ENCODE measurements around the gene TBC1D21.

TBC1D21 gene, protein sequence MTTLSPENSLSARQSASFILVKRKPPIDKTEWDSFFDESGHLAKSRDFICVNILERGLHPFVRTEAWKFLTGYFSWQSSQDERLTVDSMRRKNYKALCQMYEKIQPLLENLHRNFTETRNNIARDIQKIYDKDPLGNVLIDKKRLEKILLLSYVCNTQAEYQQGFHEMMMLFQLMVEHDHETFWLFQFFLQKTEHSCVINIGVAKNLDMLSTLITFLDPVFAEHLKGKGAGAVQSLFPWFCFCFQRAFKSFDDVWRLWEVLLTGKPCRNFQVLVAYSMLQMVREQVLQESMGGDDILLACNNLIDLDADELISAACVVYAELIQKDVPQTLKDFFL

DNA sequence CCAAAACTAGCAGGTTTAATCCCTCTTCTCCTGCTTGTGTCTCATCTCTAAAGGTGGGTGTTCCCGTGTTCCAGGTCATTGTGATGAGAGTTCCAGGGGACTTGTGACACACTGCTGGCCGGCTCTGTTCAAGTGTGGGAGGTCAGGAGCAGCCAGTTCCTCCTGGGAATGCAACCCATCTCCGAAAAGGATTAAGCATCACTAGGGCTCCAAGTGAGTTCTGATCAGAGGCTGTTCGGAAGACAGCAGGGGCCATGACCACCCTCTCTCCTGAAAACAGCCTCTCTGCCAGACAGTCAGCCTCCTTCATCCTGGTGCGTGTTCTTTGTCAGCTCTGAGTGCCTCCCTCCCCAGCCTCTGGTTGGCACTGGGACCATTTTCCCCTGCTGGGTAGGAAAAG, at the start of gene TBC1D21:
Gene TBC1D21 (plus strand): TSS at position 109 of the 400 bp plus-strand sequence. CDS start 146 bp downstream, at position 255.
- no peak for DNase-seq

DNA sequence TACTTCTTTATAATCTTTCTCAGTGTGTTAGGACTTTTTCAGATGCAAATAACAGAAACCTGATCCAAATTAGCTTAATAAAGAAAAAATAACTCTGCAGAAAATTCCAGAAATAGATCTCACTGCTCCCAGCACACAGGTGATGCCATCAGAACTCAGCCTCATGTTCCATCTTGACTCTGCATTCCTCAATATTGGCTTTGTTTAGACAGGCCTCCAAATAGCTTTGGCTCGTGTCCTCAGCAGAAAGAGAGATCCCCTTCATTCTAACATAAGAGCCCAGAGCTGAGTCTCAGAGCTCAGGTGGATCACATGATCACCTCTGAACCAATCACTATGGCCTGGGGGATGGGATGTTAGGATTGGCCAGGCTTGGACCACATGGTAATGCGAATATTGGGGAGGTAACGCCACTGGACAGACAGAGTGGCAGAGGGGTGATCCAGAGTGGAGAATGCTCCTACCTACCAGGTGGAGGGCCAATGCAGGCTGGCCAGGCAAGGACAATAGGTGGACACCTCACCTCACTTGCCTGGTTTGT, 46.6 kb upstream of the TBC1D21 start:
- DNase-seq = no peak

DNA sequence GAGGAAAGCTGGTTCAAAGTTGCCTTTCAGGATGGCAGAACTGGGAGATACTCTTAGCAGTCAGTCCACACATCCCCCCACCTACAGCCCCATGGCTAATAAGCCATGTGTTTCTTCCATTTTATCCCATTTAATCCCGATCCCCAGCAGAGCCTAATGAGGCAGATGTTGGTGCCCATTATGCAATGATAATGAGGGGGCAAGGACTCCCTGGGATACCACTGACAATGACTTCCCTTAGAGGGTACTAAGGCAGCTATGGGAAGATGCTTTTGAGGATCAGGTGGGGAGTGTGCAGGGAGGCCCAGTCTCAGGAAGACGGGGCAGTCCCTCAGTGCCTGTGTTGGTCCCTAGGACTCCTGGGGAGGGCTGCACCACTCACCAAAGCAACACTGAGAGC, 43.8 kb upstream of the TBC1D21 start:
- no peak for DNase-seq

DNA sequence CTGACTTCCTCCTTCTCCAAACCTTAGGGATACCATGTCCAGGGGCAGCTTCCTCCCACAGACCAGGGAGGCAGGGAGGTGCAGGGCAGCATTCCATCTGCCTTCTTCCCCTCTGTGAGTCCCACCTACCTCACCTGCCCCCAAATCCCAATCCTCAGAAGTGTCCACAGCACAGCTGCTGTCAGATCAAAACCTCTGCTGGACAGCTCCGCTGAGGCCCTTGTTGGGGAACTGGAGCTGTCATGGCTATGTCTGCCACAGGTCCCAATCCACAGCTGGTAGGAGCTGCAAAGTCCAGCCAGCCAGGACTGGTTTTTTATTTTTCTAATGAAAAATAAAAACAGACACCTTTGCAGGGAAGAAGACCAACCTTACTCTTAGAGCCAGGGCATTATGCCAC, 40.7 kb upstream of the TBC1D21 start:
- no peak for DNase-seq

DNA sequence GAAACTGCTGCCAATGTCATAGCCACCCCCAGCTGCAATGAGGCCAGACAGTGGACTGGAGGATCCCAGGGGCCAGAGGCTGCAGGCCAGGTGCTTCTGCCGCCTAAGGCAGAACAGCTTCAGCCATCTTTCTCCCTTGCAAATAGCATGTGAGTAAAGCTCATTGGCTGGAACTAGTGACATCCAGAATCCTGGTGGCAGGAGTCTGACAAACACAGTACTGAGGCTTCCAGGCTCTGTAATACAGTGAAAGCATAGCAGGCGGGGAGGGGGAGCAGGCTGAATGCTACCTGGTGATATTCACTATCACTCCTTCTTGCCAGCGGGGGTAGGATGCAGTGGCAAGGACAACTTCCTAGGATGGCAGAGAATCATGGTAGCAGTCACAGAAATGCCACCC, 36.5 kb upstream of the TBC1D21 start:
- DNase-seq = no peak

DNA sequence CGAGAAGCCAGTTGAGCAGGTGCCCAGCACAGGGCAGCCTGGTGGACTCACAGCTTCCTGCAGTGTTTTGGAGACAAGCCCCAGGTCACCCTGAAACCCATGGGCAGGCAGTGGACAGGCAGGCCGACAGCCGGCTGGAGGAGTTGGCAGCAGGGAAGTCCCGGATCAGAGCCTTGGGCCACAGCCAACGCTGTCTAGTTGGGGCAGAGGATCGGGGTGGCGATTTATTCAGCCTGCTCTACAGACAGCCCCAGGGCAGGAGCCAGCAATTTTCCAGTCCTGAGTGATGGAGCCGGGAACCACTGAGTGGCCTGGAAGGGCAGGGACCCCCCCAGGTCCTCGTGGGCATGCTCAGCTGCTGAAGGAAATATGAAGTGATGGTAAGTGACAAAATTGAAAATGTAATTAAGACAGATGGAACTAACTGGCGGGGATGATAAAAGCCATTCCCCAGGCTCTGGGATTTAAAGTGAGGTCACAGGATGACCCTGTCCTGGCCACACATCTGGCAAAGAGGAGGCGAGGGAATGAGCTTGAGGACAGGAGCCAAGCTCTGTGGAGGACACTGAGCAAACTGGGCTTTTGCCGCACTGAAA, 34.4 kb upstream of the TBC1D21 start:
- peak; percentile 55 for DNase-seq

DNA sequence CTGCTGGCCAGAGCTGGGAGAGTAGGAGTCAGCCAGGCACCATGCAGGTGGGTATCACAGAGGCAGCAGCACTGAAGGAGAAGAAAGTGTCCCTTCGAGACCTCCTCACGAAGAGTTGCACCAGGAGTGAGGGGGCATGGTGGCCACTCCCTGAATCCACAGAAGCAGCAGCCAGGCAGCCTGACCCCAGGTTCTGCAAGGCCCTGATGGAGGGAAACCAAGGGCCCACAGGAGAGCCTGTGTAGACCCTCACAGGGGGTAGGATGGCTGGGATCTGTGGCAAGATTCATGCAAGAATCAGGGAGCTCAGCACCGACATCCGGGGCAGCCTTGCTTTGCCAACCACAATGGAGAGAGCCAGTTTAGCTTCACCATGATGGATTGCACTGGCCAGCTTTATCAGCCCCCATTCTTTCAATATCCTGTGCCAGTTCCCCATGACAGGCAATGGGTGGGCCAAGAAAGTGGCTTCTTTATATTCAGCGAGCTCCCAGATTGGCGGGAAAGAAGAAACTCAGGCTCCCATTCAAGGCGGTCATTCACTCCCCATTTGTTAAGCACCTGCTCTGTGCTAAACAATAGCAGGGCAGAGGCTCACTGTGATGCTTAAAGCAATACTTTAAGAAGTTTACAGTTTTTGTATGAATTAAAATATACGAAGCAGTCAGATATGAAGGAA, 33.5 kb upstream of the TBC1D21 start:
- no peak for DNase-seq

DNA sequence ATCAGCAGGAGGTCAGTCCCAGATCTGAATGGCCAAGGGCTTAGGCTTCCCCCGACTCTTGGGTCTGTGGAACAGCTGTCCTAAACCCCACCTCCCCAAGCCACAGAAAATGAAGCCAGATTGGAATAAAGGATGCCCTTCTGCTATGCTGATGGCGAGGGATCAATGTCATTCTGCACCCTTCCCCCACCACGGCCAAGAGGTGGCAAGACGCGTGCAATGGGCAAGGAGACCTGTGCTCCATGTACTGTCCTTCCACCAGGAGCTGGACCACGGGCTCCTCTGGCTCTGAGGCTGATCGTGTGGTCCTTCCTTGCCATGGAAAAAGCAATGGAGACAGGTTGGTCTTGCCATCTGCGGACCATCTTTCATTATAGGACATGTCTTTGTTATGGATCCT, 32.6 kb upstream of the TBC1D21 start:
- no peak for DNase-seq

DNA sequence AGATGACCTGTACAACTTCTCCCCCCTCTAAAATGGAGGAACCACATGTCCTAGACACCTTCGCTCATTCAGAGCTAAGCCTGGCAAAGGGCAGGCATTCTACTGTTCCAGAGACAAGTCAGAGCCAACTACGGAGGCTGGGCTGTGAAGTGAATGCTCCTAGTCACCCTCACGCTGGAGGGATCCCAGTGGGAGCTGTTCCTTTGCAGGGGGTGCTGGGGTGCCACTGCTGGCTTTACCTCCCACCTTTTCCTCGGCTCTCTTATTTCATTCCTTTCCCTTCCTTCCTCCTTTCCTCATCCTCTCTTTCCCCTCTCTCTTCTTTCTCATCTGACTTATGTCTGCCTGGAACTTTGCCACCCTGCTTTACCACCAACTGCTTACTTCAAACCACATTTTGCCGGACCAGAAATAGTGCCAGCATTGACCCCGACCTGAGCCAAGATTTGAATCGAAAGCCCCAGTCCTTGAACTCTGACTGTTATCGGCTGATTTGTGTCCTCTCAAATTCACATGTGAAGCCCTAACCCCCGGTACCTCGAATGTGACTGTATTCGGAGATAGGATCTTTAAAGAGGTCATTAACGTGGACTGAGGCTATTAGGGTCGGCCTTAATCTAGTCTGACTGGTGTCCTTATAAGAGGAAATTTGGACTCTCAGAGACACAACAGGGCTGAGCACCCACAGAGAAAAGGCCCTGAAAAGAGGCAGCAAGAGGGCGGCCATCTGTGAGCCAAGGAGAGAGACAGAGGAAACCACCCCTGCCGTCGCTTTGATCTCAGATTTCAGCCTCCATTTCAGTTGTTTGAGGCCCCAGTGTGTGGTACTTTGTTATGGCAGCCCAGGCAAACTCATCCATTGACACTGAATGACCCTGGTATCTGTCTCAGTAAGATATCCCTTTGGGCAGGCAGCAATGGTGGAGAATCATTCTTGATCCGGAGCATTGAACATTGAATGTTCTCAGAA, 31.3 kb upstream of the TBC1D21 start:
- DNase-seq = no peak

DNA sequence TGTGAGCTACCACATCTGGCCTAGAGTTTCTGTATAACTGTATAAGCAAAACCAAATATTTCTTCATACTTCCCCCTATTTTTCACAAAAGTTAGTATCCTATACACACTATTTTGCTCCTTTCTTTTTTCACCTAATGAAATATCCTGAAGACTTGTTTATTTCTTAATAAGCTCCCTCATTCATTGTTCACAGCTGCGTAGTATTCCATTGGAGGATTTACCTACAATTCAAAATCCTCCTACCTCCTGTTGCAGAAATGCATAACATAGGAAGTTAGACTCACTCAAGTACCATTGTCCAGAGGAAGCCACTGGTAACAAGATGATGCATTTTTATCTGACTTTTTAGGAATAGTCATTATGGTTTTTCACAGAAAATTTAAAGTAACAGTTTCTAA, 29.6 kb upstream of the TBC1D21 start:
- no peak for DNase-seq

DNA sequence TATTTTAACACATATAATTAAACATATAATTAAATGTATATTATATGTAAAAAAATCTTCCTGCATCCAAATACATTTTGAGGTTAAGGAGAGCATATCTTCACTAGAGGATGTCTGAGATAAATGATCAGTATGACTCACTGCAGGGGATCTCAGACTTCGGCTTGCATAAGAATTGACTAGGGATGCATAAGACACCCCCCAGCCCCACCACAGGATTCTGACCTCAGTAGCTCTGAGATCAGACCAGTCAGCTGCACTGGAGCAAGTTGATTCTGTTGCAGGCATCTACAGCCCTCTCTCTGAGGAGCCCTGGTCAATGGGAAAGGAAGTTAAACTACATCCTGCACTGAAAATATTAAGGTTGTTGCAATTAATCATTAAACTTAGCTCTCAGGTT, 29.0 kb upstream of the TBC1D21 start:
- DNase-seq = no peak

DNA sequence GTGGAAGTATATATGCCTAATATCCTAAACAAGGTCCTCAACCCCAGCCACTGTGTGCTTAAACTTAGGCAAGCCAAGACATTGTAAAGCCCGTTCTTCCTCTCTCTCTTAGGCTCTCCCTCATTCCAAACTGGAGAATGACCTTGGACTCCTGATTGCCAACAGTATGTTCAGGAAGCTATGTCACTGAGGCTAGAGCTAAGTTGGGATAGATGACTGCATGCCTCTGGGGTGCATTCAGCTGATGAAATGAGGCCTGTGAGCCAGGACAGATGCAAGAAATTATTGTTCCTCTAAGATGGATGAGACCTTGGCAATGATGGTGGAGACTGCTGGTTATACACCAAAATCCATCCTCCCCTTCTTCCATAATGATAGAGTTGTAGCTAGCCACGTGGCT, 27.9 kb upstream of the TBC1D21 start:
- DNase-seq = no peak

DNA sequence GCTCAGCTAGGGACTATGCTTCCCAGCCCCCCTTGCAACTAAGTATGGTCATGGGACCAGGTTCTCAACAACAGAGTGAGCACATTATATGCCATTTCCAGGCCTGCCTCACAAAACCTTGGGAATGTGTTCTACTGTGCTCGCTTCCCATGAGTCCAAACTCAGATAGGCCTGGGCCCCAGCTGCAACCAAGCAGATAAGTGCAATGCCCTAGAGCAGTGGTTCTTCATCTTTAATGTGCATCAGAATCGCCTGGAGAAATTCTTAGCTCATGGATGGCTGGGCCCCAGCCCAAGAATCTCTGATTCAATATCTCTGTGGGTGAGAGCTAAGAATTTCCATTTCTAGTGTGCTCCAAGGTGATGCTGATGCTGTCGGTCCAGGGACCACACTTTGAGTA, 27.5 kb upstream of the TBC1D21 start:
- DNase-seq = no peak

DNA sequence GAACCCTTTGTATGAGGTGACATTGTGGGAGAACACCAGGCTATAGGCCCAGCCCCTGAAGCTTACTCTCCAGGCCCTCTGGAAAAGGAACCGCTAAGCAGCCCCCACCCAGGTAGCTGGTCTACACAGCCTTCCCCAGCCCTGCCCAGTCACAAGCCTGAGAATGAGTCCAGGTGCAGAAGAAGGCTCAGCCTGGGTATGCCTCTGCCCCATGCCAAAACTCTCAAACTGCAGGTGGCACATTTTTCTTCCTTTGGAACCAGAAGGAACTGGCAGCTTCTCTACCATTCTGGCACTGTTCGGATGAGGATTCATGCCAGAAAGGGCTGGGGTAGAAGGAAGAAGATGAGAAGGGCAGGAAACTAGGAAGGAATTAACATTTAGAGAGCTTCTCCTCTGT, 23.7 kb upstream of the TBC1D21 start:
- no peak for DNase-seq

DNA sequence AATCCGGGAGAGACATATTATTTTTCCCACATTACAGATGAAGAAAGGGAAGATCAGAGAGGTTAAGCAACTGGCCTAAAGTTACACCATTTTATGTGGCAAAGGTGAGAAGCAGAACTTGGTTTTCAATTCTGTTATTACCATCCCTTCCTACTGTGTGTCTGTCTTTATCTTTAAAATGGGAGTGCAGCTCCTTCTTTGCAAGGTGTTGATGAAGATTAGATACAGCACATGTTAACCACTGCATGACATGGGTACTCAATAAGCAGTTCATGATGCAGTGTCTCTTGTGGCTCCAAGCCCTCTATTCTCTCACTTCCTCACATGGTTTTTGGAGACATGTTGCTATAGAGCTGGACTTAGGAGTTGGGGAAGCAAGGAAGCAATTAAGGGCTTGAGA, 23.1 kb upstream of the TBC1D21 start:
- DNase-seq = no peak

DNA sequence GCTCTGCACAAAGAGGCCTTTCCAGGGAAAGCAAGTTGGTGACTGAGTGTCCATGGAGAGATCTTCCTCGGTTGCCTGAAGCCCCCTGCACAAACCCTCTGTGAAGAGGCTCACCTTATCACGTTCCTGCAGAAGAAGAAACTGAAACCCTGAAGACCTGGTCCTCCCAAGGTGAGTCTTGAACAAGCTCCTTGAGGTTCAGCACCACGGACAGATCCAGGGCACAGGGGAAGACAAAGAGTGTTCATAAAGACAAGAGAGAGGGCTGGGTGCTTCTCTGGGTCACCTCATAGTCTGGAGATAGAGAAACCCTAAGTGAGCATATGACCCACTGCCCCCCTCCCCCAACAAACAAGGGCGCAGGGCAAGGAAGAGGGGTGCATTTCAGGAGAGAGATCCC, 21.7 kb upstream of the TBC1D21 start:
- peak; percentile 55 for DNase-seq

DNA sequence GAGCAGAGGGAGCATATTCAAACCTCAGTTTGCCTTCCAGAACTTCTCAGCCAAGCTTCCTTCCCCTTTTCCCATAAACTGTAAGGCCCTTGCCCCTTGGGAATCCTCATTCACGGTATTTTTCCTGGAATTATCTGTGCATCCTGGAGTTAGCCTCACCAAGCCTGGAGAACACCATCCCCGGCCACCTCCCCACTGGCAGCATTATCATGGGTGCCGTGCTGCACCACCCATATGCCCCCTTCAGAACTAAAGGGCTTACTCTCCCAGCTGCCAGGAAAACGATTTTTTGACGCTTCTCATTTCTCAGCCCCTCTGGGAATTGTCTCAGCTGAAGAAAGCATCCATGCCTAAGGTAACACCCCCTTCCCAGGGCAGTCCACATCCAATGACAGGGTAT, 20.9 kb upstream of the TBC1D21 start:
- DNase-seq = no peak

DNA sequence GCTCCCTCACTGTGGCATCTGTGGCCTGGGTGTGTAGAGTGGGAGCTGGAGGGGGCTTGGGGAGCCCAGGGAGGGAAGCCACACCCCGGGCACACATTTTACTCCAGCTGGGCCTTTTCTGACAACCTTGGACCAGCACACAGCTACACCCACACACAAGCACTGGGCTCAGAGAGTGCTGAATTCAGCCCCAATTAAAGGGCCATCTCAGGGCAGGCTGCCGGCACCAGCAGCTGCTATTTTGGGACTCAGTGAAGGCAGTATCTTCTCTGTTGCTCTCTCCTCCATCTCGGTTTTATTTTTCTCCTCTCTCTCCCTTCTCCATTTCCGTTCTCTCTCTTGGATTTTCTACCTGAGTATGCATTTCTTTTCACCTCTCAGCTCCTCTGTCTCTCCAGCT, 19.1 kb upstream of the TBC1D21 start:
- DNase-seq = no peak

DNA sequence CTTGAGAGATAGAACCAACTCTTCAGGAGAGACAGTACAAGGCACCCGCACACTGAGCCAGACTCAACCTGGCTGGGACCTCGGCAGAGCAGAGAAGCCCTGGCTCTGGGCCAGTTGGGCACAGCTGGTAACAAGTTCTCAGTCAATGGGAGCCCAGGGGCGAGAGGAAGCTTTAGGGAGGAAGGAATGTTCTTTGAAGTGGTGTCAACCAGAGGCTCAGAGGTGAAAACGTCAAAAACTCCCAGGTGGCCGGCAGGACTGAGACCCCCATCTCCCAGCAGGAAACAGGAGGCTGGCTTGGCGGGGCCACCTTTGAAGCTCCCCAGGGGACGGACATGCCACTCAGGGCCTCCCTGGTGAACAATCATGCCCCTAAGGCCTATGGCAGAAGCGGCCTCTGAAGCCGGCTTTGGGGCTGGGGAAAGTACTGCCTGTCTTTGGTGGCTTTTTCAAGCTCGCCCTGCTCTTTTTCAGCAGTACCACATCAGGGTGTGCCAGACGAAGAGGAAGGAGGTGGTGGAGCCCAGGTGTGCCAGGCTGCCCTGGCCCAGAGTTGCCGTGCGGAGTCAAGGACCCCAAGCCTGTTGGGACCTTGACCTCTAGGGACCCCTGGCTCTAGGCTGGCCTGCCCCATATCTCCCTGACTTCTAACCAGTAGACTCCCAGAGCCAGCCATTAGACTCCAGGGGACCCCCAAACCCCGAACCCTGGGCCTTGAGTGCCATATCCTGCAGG, 16.7 kb upstream of the TBC1D21 start:
- no peak for DNase-seq

DNA sequence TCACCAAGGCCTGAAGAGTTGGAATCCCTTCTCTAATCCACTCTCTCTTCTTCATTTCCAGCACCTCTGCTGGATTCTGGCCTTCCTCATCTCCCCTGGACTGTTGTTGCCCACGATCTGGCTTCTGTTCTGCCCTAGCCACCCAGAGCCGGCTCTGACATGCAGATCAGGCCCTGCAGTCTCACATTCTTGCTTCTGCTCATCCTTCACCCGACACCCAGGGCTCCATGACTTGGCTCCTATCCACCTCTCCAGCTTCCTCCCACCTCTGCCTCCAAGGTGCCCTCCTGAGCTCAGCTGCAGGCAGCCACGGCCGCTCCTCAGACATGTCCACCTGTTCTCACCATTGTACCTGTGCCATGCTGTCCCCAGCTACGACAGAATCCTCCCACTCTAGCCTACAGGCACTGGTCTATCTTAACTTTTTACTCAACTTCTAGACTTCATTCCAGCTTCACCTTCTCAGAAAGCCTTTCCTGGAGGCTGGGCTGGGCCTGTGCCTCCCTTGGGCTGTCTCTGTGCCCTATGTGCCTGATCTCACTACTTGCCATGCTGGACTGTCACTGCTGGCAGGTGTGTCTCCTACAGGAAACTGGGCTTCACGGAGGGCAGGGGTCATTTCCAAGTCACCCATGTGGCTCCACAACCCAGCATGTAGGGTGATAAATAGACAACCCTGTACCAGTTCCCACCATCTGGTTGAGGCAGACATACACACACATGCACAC, 16.0 kb upstream of the TBC1D21 start:
- no peak for DNase-seq

DNA sequence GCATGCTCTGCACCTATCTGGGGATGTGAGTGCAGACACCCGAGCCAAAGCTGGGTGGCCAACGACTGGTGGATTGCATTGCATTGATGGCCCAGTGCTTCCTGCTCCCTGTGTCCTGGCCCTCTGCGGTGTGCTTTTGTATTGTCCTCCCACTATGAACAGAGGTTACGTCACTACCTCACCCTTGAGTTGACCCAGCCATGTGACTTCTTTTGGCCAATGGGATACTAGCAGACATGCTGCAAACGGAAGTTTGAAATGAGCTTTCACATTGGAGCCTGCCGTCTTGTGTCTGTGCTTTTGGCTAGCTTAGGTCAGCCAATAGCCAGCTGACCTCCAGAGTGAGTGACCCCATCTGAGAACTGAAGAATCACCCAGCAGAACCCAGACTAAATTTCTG, 15.3 kb upstream of the TBC1D21 start:
- no peak for DNase-seq

Data from left hindlimb (tissue), 1 donor.